WI38 (cell line): ENCODE measurements around the gene JAKMIP1.
"Not testable (repeated sequence)": the region's sequence is repeated elsewhere in the genome, so short reads cannot be mapped to it uniquely, and the experiment has no call there.

Experiments
- H3K4me3 ChIP-seq: 2 replicates; pipeline ENCODE4 v1.5.1; 2011; ENCODE audit warnings: low read depth, mild to moderate bottlenecking, control low read depth, low read length
- TF ChIP-seq, protein P1 (sequence below): IDR thresholded peaks from 2 replicates; pipeline ENCODE4 v1.5.1; 2012; ENCODE audit warnings: low read depth, mild to moderate bottlenecking, control low read depth, low read length

The JAKMIP1 gene

DNA sequence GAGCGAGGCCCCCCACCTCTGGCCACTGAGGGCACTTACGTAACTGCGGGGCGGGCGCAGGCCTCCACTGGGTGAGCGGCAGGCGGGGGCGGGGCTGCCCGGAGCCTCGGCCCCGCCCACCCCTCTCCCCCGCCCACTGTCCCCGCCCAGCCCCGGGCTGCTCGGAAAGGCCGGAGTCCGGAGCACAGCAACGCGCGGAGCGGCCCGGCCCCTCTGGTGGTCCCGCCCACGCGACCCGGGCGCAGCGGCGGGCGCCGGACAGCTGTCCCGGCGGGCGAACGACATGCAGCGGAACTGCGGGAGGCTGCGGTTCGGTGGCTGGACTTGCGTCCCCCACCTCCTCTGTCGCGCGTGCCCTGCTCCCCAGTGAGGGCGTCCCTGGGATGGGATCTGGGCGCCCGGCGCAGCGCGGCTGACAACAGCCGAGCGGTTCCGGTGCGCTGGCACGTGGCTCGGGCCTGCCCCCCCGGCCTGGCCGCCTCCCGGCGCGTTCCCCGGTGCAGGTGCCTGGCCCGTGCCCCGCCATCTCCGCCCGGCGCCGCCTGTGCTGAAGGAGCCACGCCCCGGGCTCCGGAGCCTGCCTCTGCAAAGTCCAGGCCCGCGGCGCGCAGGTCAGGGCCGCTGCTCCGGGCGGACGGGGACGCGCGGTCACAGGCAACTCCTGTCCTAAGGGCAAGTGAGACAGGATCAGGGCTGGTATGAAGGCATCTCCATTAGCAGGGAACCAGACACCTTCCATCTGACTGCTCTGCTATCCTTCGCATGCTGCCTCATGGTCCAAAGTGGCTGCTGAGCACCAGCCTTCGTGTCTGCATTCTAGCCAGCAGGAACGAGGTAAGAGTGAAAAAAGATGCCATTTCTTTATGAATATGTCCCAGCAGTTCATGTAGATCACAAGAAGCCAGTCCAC is 21.8 kb upstream of the JAKMIP1 start:
- TF ChIP-seq, protein P1, sequence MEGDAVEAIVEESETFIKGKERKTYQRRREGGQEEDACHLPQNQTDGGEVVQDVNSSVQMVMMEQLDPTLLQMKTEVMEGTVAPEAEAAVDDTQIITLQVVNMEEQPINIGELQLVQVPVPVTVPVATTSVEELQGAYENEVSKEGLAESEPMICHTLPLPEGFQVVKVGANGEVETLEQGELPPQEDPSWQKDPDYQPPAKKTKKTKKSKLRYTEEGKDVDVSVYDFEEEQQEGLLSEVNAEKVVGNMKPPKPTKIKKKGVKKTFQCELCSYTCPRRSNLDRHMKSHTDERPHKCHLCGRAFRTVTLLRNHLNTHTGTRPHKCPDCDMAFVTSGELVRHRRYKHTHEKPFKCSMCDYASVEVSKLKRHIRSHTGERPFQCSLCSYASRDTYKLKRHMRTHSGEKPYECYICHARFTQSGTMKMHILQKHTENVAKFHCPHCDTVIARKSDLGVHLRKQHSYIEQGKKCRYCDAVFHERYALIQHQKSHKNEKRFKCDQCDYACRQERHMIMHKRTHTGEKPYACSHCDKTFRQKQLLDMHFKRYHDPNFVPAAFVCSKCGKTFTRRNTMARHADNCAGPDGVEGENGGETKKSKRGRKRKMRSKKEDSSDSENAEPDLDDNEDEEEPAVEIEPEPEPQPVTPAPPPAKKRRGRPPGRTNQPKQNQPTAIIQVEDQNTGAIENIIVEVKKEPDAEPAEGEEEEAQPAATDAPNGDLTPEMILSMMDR, result no peak
- H3K4me3 ChIP-seq, result no peak overlapping the region

DNA sequence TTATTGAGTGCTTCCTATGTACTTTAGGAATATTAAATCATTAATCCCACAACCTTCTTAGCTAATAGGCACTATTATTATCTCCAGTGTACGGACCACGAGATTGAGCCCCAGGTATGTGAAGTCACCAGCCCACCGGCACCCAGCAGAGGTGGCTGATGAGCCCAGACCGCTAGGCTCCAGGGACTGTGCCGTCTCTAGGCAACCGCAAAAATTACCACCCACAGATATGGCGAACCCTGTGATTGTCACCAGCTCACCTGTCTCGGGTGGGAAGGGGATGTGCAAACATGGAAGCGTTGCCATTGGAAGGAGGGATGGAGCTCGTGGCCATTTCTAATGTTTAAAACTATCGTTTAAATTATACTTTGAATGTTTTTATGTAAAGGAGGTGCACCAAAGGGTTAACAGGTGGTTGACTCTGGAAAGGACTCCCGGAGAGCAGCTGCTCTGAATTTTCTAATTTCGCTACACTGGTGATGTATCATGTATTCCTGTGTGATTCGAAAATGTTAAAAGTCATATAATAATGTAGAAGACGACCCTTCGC is 21.0 kb upstream of the JAKMIP1 start:
- TF ChIP-seq, protein P1, result no peak
- H3K4me3 ChIP-seq, result no peak overlapping the region

DNA sequence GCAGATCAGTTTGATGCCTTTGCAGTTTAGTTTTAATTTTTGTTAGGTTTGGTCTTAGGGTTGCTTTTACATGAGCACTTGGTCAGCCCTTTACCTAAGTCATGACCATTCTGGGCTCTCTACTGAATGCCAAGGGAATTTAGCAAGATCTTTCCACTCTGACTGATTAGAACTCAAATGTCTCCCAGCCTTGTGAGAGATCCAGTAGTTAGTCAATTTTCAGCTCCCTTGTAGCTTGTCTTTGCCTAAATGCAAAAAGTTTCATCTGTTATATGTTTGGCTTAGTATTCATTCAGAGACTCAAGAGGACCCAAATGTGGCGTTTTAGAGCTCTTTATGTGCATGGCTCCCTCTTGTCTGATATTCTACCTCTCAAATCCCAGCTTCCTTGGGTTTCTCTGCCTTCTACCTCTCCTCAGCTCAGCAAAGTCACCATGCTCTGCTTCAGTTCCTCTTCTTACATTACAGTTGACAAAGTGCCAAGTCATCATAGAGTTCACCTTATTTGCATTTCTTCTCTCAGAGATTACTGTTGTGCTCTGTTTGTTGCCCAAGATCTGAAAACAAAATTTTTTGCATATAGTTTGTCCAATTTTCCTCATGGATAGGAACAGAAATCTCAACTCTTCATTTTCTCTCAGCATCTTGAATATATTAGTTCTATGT is 17.5 kb upstream of the JAKMIP1 start:
- no peak overlapping the region for H3K4me3 ChIP-seq
- TF ChIP-seq, protein P1, result no peak

DNA sequence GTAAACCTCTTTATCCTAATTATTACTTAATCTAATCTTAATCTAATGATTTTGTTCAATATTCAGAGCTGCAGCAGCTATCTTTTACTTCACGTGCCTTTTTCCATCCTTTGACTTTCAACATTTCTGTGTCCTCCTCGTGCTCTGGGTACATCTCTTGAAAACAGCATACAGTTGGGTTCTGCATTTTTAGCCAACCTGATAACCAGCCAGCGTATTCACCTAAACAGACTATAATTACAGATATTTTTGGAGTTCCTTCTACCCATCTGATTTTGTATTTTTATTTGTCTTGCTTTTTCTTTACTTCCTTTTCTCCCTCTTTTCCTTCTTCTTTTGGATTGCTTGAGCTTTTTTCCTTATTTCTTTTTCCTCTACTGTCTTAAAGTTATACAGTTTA is 16.2 kb upstream of the JAKMIP1 start:
- TF ChIP-seq, protein P1, result no peak

DNA sequence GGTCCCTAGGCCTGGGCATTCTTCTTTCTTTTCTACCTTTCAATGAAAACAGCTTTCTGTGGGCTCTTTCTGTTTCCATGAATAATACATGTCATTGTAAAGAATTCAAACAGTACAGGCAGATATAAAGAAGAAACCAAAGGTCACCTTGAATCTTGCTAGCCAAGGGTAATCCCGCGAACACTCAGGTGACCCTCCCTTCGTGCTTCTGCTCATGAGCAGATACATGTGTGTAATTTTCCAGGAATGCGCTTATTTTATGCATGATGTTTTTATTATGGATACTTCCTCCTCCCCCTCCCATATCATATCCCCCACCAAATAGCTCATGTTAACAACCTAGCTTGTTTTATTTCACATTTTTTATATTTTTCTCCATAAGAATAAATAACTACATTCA is 9.6 kb upstream of the JAKMIP1 start:
- TF ChIP-seq, protein P1, result no peak
- no peak overlapping the region for H3K4me3 ChIP-seq

More for the DNA sequence above, 16.2 kb upstream of the JAKMIP1 start:
- H3K4me3 ChIP-seq, result no peak overlapping the region

DNA sequence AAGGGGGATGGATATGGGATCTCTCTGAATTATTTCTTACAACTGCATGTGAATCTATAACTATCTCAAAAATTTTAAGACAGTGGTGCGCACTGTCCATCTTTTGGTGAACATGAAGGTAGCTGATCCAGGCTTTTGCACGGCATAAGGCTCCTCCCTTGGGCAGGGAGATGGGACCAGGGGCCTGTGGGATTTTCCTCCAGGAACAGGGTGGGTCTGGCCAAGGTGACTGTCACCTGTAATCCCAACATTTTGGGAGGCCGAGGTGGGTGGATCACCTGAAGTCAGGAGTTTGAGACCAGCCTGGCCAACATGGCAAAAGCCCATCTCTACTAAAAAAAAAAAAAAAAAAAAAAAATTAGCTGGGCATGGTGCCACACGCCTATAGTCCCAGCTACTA is 8.9 kb upstream of the JAKMIP1 start:
- not testable (repeated sequence) for H3K4me3 ChIP-seq

DNA sequence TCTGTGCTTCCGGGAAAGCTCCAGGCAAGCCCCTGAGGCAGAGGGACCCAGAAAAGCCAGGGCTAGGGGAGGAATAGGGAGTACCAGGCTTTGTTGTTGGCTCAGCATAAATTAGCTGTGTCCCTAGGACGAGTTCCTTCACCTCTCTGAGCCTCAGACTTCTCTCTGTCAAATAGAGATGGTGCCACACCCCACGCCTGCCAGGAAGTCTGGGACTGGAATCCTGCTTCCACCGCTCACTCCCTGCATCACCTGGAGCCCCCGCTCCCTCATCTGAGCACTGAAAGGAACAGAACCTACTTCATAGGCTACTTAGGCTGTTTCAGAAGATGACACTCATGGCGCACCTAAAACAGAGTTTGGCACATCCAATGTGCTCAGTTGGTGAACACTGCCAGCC is 8.1 kb upstream of the JAKMIP1 start:
- TF ChIP-seq, protein P1, result no peak
- no peak overlapping the region for H3K4me3 ChIP-seq
